Upper lobe of right lung (tissue), 1 donor: Measurements from ENCODE around the gene KCTD14. TPM values are rescaled to one million over a fixed set of nuclear protein-coding genes. Genes with fewer than 3 reads are reported as not detected.

ENCODE experiments used
- ATAC-seq: fragments of 200-7000 bp; cut with Tn5 transposase; one replicate; pipeline ENCODE4 v1.9.1; 2020; ENCODE audit warnings: mild to moderate bottlenecking, moderate library complexity
- DNase-seq: peaks from one replicate; pipeline ENCODE4 v3.0.0-alpha.2; 2020
- H3K27ac ChIP-seq: fragments of 200-600 bp; one replicate; pipeline ENCODE4 v1.8.0; 2022
- H3K27me3 ChIP-seq: fragments of 200-600 bp; one replicate; pipeline ENCODE4 v1.8.0; 2022; ENCODE audit warnings: mild to moderate bottlenecking
- H3K36me3 ChIP-seq: fragments of 200-600 bp; one replicate; pipeline ENCODE4 v1.8.0; 2022
- H3K4me1 ChIP-seq: fragments of 200-600 bp; one replicate; pipeline ENCODE4 v1.8.0; 2022
- H3K4me3 ChIP-seq: fragments of 200-600 bp; one replicate; pipeline ENCODE4 v1.8.0; 2022; ENCODE audit warnings: mild to moderate bottlenecking
- H3K9me3 ChIP-seq: fragments of 200-600 bp; one replicate; pipeline ENCODE4 v1.8.0; 2022
- CTCF ChIP-seq: fragments of 200-600 bp; IDR thresholded peaks from one replicate; pipeline ENCODE4 v1.8.0; 2022; ENCODE audit warnings: antibody characterized with exemption
- intact Hi-C: fragments of 100-400 bp; cut with DNase I; formaldehyde crosslinking; loops from one replicate; pipeline ENCODE4 v1.11.0; 2022
- total RNA-seq: library from RNA; stranded (reverse); fragmentation: NEBNext Ultra II Directional; extraction: Animal tissue kit (Norgen Biotek cat#: 25700); gene quantifications from one replicate; pipeline ENCODE4 v1.2.1, GENCODE V29; 2021
- donor health status: DM: no; HTN: yes; CAD: no; lungs with severe emphysema.

The KCTD14 gene
- total RNA-seq, 1 donor from 2014 or later = 13.6 TPM

DNA sequence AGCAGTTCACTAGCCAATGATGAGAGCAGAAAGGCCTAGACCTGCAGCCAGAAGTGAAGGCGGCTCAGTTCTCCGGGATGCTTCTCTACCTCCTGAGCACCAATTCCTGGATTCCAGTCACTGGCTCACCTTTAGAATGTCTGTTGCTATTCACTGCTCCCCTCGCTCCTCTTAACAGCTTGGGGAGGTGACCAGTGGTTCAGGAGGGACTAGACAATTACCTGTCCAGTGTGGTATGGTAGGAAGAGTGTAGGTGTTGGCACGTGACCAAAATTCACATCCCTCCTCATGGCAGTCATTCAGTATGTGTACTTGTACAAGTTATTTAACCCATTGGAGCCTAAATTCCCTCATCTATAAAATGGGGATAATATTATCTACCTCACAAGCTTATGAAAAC is 44.6 kb upstream of the KCTD14 start:
- DNase-seq (no peak), ATAC-seq (no peak)
- Histone ChIP-seq H3K27ac (no peak overlapping the region), H3K4me3 (no peak overlapping the region), H3K27me3 (no peaks in the 10 kb centered on the region), H3K4me1 (no peaks in the 10 kb centered on the region), H3K36me3 (peaks cover 45% of the 10 kb centered on the region), H3K9me3 (no peaks in the 10 kb centered on the region)
- TF ChIP-seq CTCF = no peak
- intact Hi-C loops = no loop called here

DNA sequence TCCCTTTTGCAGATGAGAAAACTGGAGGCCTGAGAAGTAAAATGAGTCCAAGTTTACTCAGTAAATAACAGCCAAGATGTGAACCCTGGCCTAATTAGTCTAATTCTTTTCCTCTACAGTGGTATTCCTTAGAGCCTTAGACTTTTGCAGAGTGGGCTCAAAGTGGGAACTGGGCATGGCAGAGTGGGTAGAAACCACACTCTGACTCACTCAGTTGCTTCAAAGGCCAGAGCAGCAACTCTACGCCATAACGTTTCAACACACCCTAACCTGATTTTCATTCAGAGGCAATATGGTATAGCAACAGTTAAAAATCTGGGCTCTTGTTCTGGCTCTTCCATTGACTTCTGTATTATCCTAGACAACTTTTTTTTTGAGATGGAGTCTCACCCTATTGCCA is 43.4 kb upstream of the KCTD14 start:
- H3K27me3 ChIP-seq = no peaks in the 10 kb centered on the region
- H3K36me3 ChIP-seq = peaks cover 34% of the 10 kb centered on the region
- DNase-seq (no peak), ATAC-seq (no peak)
- peaks cover 5% of the 10 kb centered on the region for H3K4me1 ChIP-seq
- intact Hi-C loops = no loop called here
- no peak overlapping the region for H3K4me3 ChIP-seq
- TF ChIP-seq CTCF = no peak
- no peaks in the 10 kb centered on the region for H3K9me3 ChIP-seq
- H3K27ac ChIP-seq = no peak overlapping the region

DNA sequence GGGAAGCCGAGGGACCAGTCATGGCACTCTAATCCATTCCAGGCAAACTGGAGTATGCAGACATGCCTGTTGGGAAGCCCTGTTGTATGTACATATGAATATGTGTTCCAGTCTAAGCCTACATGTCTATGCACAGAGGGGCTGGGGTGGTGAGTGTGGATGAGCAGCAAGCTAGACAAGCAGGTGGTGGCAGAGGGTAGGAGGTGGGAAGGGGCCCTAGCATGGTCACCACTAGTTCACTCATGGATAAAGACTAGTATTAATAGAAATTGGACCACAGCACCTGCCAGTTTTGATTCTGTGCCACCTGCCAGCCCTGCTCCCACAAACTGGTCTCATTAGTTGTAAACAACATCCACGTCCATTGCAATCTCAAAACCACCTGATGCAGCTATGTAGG is 42.1 kb upstream of the KCTD14 start:
- intact Hi-C loops = no loop called here
- Histone ChIP-seq H3K36me3 (peaks cover 21% of the 10 kb centered on the region), H3K9me3 (no peaks in the 10 kb centered on the region), H3K27ac (no peak overlapping the region), H3K27me3 (no peaks in the 10 kb centered on the region), H3K4me1 (peaks cover 13% of the 10 kb centered on the region), H3K4me3 (no peak overlapping the region)
- no peak for DNase-seq
- ATAC-seq = no peak
- no peak for TF ChIP-seq CTCF

GRCh38 chr11:78063440-78064181 is 40.5 kb upstream of the KCTD14 start, which contains the start of gene THRSP:
Gene THRSP, plus strand, starts transcription at chr11:78063861. Its CDS starts 21 bp downstream, at chr11:78063882.
- peak; percentile 23 for ATAC-seq
- intact Hi-C loops = no loop called here
- no peak for TF ChIP-seq CTCF
- H3K27me3 ChIP-seq = no peaks in the 10 kb centered on the region
- H3K9me3 ChIP-seq = no peaks in the 10 kb centered on the region
- H3K36me3 ChIP-seq = peaks cover 6% of the 10 kb centered on the region
- no peak within 1 kb of the TSS for H3K4me3 ChIP-seq
- H3K4me1 ChIP-seq = peaks cover 13% of the 10 kb centered on the region
- H3K27ac ChIP-seq = no peak within 1 kb of the TSS
- DNase-seq = no peak

DNA sequence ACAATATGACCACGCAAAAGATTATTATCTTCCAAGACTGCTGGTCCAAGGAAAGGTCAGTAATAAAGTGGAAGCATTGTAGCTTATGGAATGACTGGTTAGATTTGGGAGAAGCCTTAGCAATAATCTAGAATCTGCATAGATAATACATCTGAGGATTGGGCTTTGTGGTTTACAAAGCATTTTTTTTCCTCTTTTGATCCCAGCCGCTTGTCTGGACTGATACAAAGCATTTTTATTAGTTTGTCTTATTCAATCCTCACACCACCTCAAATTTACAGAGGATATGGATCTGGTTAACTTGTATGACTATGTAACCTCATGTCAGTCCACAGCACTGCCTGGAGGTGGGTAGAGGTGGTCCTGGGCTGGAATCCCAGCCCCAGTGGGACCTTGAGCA is 39.6 kb upstream of the KCTD14 start:
- no peaks in the 10 kb centered on the region for H3K9me3 ChIP-seq
- no peak for TF ChIP-seq CTCF
- intact Hi-C loops = no loop called here
- peaks cover 13% of the 10 kb centered on the region for H3K4me1 ChIP-seq
- DNase-seq (no peak), ATAC-seq (no peak)
- H3K27me3 ChIP-seq = no peaks in the 10 kb centered on the region
- H3K36me3 ChIP-seq = no peaks in the 10 kb centered on the region
- no peak overlapping the region for H3K27ac ChIP-seq
- no peak overlapping the region for H3K4me3 ChIP-seq
